GM12875 (cell line): Measurements from ENCODE around the gene ASB3.

Source experiments
- H3K4me3 ChIP-seq: one replicate; pipeline ENCODE4 v1.5.1; 2011; ENCODE audit warnings: low read depth, low read length, control low read depth
- TF ChIP-seq, protein P1 (sequence below): IDR thresholded peaks from 2 replicates; pipeline ENCODE4 v1.5.1; 2011; ENCODE audit warnings: low read depth, mild to moderate bottlenecking, control low read depth, inconsistent platforms, low read length, moderate library complexity, borderline replicate concordance; ENCODE audit not compliant: insufficient read depth

ASB3 gene

GRCh38 chr2:53629001-53629400, 157.8 kb downstream of the ASB3 start:
- TF ChIP-seq, protein P1, sequence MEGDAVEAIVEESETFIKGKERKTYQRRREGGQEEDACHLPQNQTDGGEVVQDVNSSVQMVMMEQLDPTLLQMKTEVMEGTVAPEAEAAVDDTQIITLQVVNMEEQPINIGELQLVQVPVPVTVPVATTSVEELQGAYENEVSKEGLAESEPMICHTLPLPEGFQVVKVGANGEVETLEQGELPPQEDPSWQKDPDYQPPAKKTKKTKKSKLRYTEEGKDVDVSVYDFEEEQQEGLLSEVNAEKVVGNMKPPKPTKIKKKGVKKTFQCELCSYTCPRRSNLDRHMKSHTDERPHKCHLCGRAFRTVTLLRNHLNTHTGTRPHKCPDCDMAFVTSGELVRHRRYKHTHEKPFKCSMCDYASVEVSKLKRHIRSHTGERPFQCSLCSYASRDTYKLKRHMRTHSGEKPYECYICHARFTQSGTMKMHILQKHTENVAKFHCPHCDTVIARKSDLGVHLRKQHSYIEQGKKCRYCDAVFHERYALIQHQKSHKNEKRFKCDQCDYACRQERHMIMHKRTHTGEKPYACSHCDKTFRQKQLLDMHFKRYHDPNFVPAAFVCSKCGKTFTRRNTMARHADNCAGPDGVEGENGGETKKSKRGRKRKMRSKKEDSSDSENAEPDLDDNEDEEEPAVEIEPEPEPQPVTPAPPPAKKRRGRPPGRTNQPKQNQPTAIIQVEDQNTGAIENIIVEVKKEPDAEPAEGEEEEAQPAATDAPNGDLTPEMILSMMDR: no peak
- H3K4me3 ChIP-seq: no peak overlapping the region

DNA sequence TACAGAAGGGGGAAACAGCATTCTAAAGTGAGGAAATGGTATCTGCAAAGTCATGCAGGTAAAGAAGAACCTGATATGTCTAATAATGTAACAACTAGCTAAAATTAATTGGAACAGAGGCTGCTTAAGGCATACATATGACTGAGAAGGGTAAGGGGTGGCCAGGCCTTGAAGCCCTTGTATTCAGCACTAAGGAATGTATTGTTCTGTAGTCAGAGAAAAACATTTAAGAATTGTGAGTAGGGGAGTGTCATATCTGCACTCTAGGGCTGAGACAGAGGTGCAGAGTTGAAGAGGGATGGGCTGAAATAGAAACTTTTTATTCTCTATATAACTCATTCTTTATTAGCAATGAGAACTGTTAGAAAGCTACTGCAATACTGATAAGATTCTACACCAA, 164.6 kb downstream of the ASB3 start:
- TF ChIP-seq, protein P1: no peak
- no peak overlapping the region for H3K4me3 ChIP-seq

GRCh38 chr2:53620981-53621380, 165.8 kb downstream of the ASB3 start:
- TF ChIP-seq, protein P1: no peak
- no peak overlapping the region for H3K4me3 ChIP-seq
